ENCODE data around the gene SC5D.
A peak's percentile ranks its signal among the peaks of the same experiment; 100 is the strongest.

The SC5D gene

GRCh38 chr11:121291319-121291718 lies 1.3 kb upstream of the SC5D start:
- no peak for DNase-seq (ENCODE audit: extremely low read depth, low read depth)
- H3K4me3 ChIP-seq (replicated peaks; ENCODE audit: low read depth, low read length) = no peak overlapping the region
- TF ChIP-seq CTCF (IDR thresholded peaks at IDR 0.05; ENCODE audit: low read depth, low read length, missing control alignments) = no peak

GRCh38 chr11:121291896-121292494 lies 576 bp upstream of the SC5D start:
- H3K4me3 ChIP-seq (replicated peaks; ENCODE audit: low read depth, low read length) = peak overlapping the region; percentile 67
- DNase-seq (ENCODE audit: extremely low read depth, low read depth) = no peak
- TF ChIP-seq CTCF (IDR thresholded peaks at IDR 0.05; ENCODE audit: low read depth, low read length, missing control alignments) = no peak

GRCh38 chr11:121293288-121293594 lies 670 bp downstream of the SC5D start:
- TF ChIP-seq CTCF (IDR thresholded peaks at IDR 0.05; ENCODE audit: low read depth, low read length, missing control alignments) = no peak
- peak overlapping the region; percentile 67 for H3K4me3 ChIP-seq (replicated peaks; ENCODE audit: low read depth, low read length)
- DNase-seq (ENCODE audit: extremely low read depth, low read depth) = no peak

- no peak for TF ChIP-seq CTCF (IDR thresholded peaks at IDR 0.05; ENCODE audit: low read depth, low read length, missing control alignments)
- DNase-seq (ENCODE audit: extremely low read depth, low read depth) = no peak
- H3K4me3 ChIP-seq (replicated peaks; ENCODE audit: low read depth, low read length) = no peak overlapping the region
Measured at GRCh38 chr11:121295246-121296029, 2.9 kb downstream of the SC5D start.

- no peak for TF ChIP-seq CTCF (IDR thresholded peaks at IDR 0.05; ENCODE audit: low read depth, low read length, missing control alignments)
- no peak for DNase-seq (ENCODE audit: extremely low read depth, low read depth)
- H3K4me3 ChIP-seq (replicated peaks; ENCODE audit: low read depth, low read length) = no peak overlapping the region
Measured at GRCh38 chr11:121297872-121298271, 5.3 kb downstream of the SC5D start.

GRCh38 chr11:121298774-121299173 lies 6.2 kb downstream of the SC5D start:
- H3K4me3 ChIP-seq (replicated peaks; ENCODE audit: low read depth, low read length) = no peak overlapping the region
- no peak for TF ChIP-seq CTCF (IDR thresholded peaks at IDR 0.05; ENCODE audit: low read depth, low read length, missing control alignments)
- DNase-seq (ENCODE audit: extremely low read depth, low read depth) = no peak

All from HFF-Myc (cell line).